Measurements from ENCODE around the gene MCM3AP. TPM values are rescaled to one million over a fixed set of nuclear protein-coding genes. Genes with fewer than 3 reads are reported as not detected.

MCM3AP gene
- total RNA-seq, 1 experiment from 2014 or later = 88.4 TPM

- Histone ChIP-seq H3K4me1 (ENCODE audit: control insufficient read depth in 1 of 2, insufficient read depth in 2 of 2, low read length in 2 of 2) (no peaks in the 10 kb centered on the region), H3K4me3 (replicated peaks in 1 of 2; ENCODE audit: low read depth in 1 of 2, low read length in 2 of 2) (no peak overlapping the region), H3K4me2 (ENCODE audit: low read length) (no peak overlapping the region), H4K20me1 (ENCODE audit: insufficient read depth) (no peaks in the 10 kb centered on the region), H3K9me3 (ENCODE audit: control insufficient read depth in 1 of 2, insufficient read depth in 1 of 2, low read depth in 1 of 2, low read length in 2 of 2) (no peaks in the 10 kb centered on the region), H3K27me3 (ENCODE audit: insufficient read depth, low read length) (no peaks in the 10 kb centered on the region), H3K9ac (ENCODE audit: low read length) (no peak overlapping the region), H3K27ac (ENCODE audit: low read depth, low read length) (no peak overlapping the region), H2AFZ (ENCODE audit: low read depth, low read length, poor library complexity, severe bottlenecking) (no peak overlapping the region), H3K9me2 (ENCODE audit: insufficient read depth) (no peaks in the 10 kb centered on the region), H3K36me3 (ENCODE audit: control insufficient read depth in 1 of 2, insufficient read depth in 2 of 2, low read length in 2 of 2) (peaks cover 30 to 61% of the 10 kb centered on the region in 2 experiments), H3K79me2 (ENCODE audit: insufficient read depth, low read length) (no peaks in the 10 kb centered on the region; the same call in 1 of the 2 replicates)
- ChIA-PET RAD21 (ENCODE audit: low non-redundant PET in 1 of 2, low total read pairs in 2 of 2, uncharacterized antibody in 2 of 2, unreplicated experiment in 2 of 2) (no interaction called here), CTCF (no interaction called here), POLR2A (no interaction called here)
- BruUV-seq (replicated peaks) = no TSS peak
- peak; percentile 58 for ATAC-seq
- intact Hi-C loops (cut with micrococcal nuclease) = no loop called here
- DNase-seq (ENCODE audit: low read depth, low spot score) = no peak
- no peak for TF ChIP-seq RAD21 (IDR thresholded peaks at IDR 0.05; ENCODE audit: low read depth)
- no peak for TF ChIP-seq ATF3 (IDR thresholded peaks at IDR 0.05)
- TF ChIP-seq, protein P1, sequence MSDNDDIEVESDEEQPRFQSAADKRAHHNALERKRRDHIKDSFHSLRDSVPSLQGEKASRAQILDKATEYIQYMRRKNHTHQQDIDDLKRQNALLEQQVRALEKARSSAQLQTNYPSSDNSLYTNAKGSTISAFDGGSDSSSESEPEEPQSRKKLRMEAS (IDR thresholded peaks at IDR 0.05) = no peak
- no peak for TF ChIP-seq REST (IDR thresholded peaks at IDR 0.05; ENCODE audit: low read depth)
- TF ChIP-seq ELF1 (IDR thresholded peaks at IDR 0.05; ENCODE audit: borderline replicate concordance, low read depth) = no peak
- TF ChIP-seq ZNF274 (IDR thresholded peaks at IDR 0.05; ENCODE audit: low read depth, low read length) = no peak
- no peak for TF ChIP-seq EZH2phosphoT487 (IDR thresholded peaks at IDR 0.05; ENCODE audit: borderline replicate concordance)
- no peak for TF ChIP-seq CBX3 (IDR thresholded peaks at IDR 0.05; ENCODE audit: low read depth)
- no peak for TF ChIP-seq EZH2 (IDR thresholded peaks at IDR 0.05)
- no peak for TF ChIP-seq FOSL1 (IDR thresholded peaks at IDR 0.05; ENCODE audit: low read depth)
- TF ChIP-seq SIN3A (IDR thresholded peaks at IDR 0.05; ENCODE audit: low read depth) = no peak
- TF ChIP-seq SRF (IDR thresholded peaks at IDR 0.05; ENCODE audit: low read depth) = no peak
- no peak for TF ChIP-seq YY1 (IDR thresholded peaks at IDR 0.05; ENCODE audit: extremely low read depth, insufficient replicate concordance, low read depth, low read length)
- no peak for TF ChIP-seq POLR2AphosphoS5 (IDR thresholded peaks at IDR 0.05; ENCODE audit: low read depth, low read length)
- TF ChIP-seq SP1 (IDR thresholded peaks at IDR 0.05; ENCODE audit: low read depth) = no peak
- no peak for TF ChIP-seq TCF7L2 (IDR thresholded peaks at IDR 0.05; ENCODE audit: borderline replicate concordance, extremely low read depth, insufficient read depth, insufficient read length)
- TF ChIP-seq, protein P2, sequence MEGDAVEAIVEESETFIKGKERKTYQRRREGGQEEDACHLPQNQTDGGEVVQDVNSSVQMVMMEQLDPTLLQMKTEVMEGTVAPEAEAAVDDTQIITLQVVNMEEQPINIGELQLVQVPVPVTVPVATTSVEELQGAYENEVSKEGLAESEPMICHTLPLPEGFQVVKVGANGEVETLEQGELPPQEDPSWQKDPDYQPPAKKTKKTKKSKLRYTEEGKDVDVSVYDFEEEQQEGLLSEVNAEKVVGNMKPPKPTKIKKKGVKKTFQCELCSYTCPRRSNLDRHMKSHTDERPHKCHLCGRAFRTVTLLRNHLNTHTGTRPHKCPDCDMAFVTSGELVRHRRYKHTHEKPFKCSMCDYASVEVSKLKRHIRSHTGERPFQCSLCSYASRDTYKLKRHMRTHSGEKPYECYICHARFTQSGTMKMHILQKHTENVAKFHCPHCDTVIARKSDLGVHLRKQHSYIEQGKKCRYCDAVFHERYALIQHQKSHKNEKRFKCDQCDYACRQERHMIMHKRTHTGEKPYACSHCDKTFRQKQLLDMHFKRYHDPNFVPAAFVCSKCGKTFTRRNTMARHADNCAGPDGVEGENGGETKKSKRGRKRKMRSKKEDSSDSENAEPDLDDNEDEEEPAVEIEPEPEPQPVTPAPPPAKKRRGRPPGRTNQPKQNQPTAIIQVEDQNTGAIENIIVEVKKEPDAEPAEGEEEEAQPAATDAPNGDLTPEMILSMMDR (IDR thresholded peaks at IDR 0.05 in 2 of 3, conservative IDR thresholded peaks at IDR 0.05 in 1 of 3; ENCODE audit: borderline replicate concordance in 1 of 3, insufficient read depth in 1 of 3, low read depth in 2 of 3, low read length in 2 of 3) = no peak
- no peak for TF ChIP-seq ZBTB33 (IDR thresholded peaks at IDR 0.05; ENCODE audit: extremely low read depth, insufficient replicate concordance, low read length)
- TF ChIP-seq EGR1 (IDR thresholded peaks at IDR 0.05; ENCODE audit: low read depth) = no peak
Observed at GRCh38 chr21:46264690-46265144, 20.7 kb downstream of the MCM3AP start.
